Rectal smooth muscle tissue (tissue), 1 donor: ENCODE measurements around the gene DSE.

Source experiments
- H3K27ac ChIP-seq: one replicate; pipeline ENCODE4 v1.7.0; 2013; ENCODE audit warnings: low read depth, low read length, inconsistent platforms
- H3K27me3 ChIP-seq: one replicate; pipeline ENCODE4 v1.7.0; 2013; ENCODE audit warnings: low read length; ENCODE audit not compliant: control insufficient read depth, insufficient read depth
- H3K36me3 ChIP-seq: one replicate; pipeline ENCODE4 v1.7.0; 2013; ENCODE audit warnings: low read length; ENCODE audit not compliant: control insufficient read depth, insufficient read depth
- H3K4me1 ChIP-seq: one replicate; pipeline ENCODE4 v1.7.0; 2013; ENCODE audit warnings: low read length; ENCODE audit not compliant: control insufficient read depth, insufficient read depth
- H3K4me3 ChIP-seq: one replicate; pipeline ENCODE4 v1.7.0; 2013; ENCODE audit warnings: low read length
- H3K9ac ChIP-seq: one replicate; pipeline ENCODE4 v1.7.0; 2013; ENCODE audit warnings: low read length

Gene DSE

GRCh38 chr6:116381000-116381399, 10.3 kb downstream of the DSE start:
- Histone ChIP-seq H3K36me3 (no peaks in the 10 kb centered on the region), H3K4me3 (no peak overlapping the region), H3K27ac (no peak overlapping the region), H3K9ac (no peak overlapping the region), H3K27me3 (no peaks in the 10 kb centered on the region), H3K4me1 (no peaks in the 10 kb centered on the region)

DNA sequence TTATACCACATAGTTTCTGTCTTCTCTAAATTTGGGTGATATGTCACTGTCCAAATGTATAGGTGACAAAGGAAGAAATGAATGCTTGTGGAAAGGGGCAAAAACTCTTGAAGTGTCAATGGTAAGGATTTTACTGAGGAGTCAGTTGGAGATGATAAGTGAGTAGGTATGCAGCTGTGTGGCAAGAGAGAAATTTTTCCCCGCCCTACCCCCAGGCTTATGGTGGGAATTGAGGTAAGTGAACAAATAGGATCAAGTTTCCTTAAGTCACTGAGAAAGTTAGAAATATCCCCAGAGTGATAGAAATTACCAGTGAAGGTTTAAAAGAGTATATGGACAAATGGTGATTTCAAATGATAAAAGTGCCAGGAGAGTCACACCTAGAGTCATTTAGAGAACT, 11.8 kb downstream of the DSE start:
- Histone ChIP-seq H3K4me1 (no peaks in the 10 kb centered on the region), H3K27me3 (no peaks in the 10 kb centered on the region), H3K27ac (no peak overlapping the region), H3K36me3 (no peaks in the 10 kb centered on the region), H3K4me3 (no peak overlapping the region), H3K9ac (no peak overlapping the region)

GRCh38 chr6:116384727-116385458, 14.1 kb downstream of the DSE start:
- no peaks in the 10 kb centered on the region for H3K4me1 ChIP-seq
- H3K27me3 ChIP-seq = no peaks in the 10 kb centered on the region
- H3K9ac ChIP-seq = no peak overlapping the region
- no peak overlapping the region for H3K27ac ChIP-seq
- H3K4me3 ChIP-seq = no peak overlapping the region
- no peaks in the 10 kb centered on the region for H3K36me3 ChIP-seq

- H3K27ac ChIP-seq = no peak overlapping the region
- no peaks in the 10 kb centered on the region for H3K36me3 ChIP-seq
- H3K4me1 ChIP-seq = no peaks in the 10 kb centered on the region
- no peak overlapping the region for H3K4me3 ChIP-seq
- H3K27me3 ChIP-seq = no peaks in the 10 kb centered on the region
- no peak overlapping the region for H3K9ac ChIP-seq
Observed at GRCh38 chr6:116385459-116385802, 14.7 kb downstream of the DSE start.

DNA sequence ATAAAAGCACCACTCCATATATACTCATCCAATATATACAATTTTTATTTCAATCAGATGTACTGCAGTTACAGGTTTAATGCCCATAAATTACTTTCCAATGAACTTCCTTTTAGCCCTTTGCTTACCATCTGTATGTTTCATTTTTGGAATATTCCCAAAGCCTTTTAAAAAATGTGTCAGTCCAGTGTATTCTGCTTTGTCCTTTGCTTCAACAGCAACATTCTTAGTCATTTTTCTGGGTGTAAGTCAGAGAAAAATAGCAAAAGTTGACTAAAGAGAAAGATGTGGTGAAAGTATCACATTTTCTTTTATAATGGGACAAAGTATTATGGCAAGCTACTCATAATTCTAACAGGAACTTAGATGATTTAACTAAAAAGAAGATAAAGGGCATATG, 15.2 kb downstream of the DSE start:
- no peak overlapping the region for H3K27ac ChIP-seq
- H3K4me1 ChIP-seq = no peaks in the 10 kb centered on the region
- H3K4me3 ChIP-seq = no peak overlapping the region
- H3K9ac ChIP-seq = no peak overlapping the region
- H3K27me3 ChIP-seq = no peaks in the 10 kb centered on the region
- no peaks in the 10 kb centered on the region for H3K36me3 ChIP-seq

DNA sequence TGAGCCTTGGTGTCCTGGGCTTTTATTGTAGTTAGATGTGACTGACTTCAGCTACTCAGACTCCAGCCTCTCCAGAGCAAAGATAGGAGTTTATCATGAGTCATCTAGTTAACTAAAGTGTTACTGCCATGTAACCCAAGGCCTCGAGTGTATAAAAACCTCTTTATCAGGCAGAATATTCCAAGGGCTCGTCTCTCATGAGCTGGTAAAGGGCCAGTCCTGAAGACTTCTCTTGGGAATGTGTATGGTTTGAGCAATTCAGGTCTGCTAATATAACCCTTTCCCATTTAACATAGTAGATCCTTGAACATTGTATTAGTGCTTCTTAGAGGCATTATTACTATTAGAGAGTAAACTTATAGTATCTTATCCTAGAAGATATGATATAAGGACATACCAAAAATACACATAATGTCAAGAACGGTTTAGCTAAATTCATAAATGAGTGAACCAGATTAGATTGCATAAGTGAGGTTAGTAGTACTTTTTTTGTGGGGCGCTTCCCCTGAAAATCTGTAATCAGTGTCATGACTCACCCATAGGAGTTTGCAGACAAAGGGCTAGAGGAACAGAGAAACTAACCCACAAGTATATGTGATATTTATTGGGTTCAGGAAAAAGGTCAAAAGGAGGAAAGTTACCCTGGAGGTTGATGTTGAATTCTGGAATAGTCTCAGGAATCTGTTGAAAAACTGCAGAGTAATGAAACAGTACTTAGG, 16.0 kb downstream of the DSE start:
- Histone ChIP-seq H3K4me3 (no peak overlapping the region), H3K27me3 (no peaks in the 10 kb centered on the region), H3K36me3 (no peaks in the 10 kb centered on the region), H3K4me1 (no peaks in the 10 kb centered on the region), H3K9ac (no peak overlapping the region), H3K27ac (no peak overlapping the region)

DNA sequence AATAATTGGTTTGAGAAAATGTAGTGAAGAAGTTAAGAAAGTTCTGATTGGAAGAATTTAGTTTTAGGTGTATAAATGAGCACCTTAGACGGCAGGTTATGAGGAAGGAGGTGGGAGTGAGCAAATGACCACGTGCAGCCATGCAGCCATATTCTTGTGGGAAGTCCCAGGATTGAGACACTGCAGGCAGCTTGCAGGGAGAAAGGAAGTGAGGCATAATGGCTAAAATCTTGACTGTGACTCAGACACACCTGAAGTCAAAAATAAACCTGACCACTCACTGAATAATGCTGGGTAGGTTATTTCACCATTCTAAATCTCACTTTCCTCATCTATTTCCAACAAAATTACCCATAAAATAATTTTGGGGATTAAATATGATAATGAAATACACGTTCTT, 16.6 kb downstream of the DSE start:
- H3K9ac ChIP-seq = no peak overlapping the region
- no peak overlapping the region for H3K4me3 ChIP-seq
- no peaks in the 10 kb centered on the region for H3K4me1 ChIP-seq
- no peaks in the 10 kb centered on the region for H3K27me3 ChIP-seq
- no peaks in the 10 kb centered on the region for H3K36me3 ChIP-seq
- no peak overlapping the region for H3K27ac ChIP-seq

- no peak overlapping the region for H3K4me3 ChIP-seq
- no peaks in the 10 kb centered on the region for H3K4me1 ChIP-seq
- H3K36me3 ChIP-seq = no peaks in the 10 kb centered on the region
- H3K27me3 ChIP-seq = no peaks in the 10 kb centered on the region
- H3K27ac ChIP-seq = no peak overlapping the region
- no peak overlapping the region for H3K9ac ChIP-seq
Observed at GRCh38 chr6:116388924-116389323, 18.2 kb downstream of the DSE start.

GRCh38 chr6:116389357-116389756, 18.6 kb downstream of the DSE start:
- Histone ChIP-seq H3K9ac (no peak overlapping the region), H3K27me3 (no peaks in the 10 kb centered on the region), H3K4me1 (no peaks in the 10 kb centered on the region), H3K27ac (no peak overlapping the region), H3K4me3 (no peak overlapping the region), H3K36me3 (no peaks in the 10 kb centered on the region)

DNA sequence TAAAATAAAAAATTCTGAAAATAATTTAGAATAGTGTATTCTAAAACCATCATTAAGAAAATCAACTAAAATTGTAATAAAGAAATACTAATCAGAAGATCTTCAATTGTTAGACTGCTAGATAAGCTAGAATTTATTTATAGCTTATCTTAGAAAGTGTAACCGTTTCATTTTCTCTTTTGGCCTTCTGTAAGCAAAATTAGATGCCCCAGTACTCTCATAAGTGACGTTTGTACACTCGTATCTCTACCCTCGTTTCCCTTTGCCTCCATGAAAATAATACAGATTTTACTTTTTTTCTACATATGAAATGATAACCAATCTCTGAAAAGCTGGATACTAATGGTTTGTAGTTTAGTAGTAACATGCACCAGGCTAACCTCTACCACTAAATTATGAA, 19.8 kb downstream of the DSE start:
- H3K4me3 ChIP-seq = no peak overlapping the region

DNA sequence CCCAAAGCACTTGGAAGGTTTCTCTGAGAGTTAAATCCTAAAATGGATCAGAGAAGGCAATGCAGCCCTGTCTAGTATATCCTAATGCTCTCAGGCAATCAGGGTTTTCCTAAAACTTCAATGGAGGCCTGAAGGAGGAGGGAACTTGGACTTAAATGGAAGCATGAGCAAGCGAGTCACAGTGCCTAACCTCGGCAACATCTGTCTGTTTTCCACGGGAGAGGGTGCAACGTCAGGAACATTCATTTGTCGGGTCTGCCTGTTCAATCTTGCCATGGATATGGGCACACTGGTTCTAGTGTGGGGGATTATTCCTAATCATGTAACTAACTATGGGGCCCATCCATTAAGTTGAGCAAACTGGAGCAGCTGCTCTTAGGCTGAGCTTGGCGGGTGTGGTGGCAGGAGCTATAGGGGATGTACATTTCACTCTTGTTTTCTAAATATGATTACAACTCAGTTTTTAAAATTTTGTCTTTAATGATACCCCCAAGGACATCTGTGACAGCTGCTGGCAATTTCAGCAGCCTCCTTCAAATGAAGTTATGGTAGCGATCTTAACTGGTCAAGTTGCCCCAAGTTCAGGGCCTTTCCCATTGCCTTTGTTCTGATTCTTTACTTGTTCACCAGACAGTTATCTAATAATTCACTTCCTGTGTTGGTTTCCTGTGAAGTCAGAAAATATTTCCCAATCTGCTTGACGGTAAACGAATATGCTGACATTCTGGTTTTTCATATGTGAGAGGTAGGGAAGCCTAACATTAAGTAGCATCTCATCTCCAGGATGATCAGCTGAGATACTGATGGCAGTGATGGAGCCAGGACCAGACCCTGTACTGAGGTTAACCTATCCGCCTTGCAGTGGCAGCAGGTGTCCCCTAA, 21.6 kb downstream of the DSE start:
- H3K27ac ChIP-seq = no peak overlapping the region

More for the DNA sequence above, 19.8 kb downstream of the DSE start:
- no peak overlapping the region for H3K9ac ChIP-seq
- H3K27ac ChIP-seq = no peak overlapping the region
- no peaks in the 10 kb centered on the region for H3K4me1 ChIP-seq
- no peaks in the 10 kb centered on the region for H3K36me3 ChIP-seq
- H3K27me3 ChIP-seq = no peaks in the 10 kb centered on the region

GRCh38 chr6:116393430-116393829, 22.7 kb downstream of the DSE start:
- no peak overlapping the region for H3K27ac ChIP-seq
- no peak overlapping the region for H3K4me3 ChIP-seq
- H3K9ac ChIP-seq = no peak overlapping the region
- H3K27me3 ChIP-seq = no peaks in the 10 kb centered on the region
- no peaks in the 10 kb centered on the region for H3K36me3 ChIP-seq
- peaks cover under 1% of the 10 kb centered on the region for H3K4me1 ChIP-seq

More for the DNA sequence above, 21.6 kb downstream of the DSE start:
- H3K36me3 ChIP-seq = no peaks in the 10 kb centered on the region
- H3K4me1 ChIP-seq = no peaks in the 10 kb centered on the region
- H3K27me3 ChIP-seq = no peaks in the 10 kb centered on the region
- no peak overlapping the region for H3K9ac ChIP-seq
- H3K4me3 ChIP-seq = no peak overlapping the region
